SK-N-SH (cell line): ENCODE results near the gene SLC35A5. TPM values are rescaled to one million over a fixed set of nuclear protein-coding genes. Genes with fewer than 3 reads are reported as not detected.

ENCODE experiments used
- CTCF ChIA-PET: fragments of 300-600, 350-600 bp; formaldehyde crosslinking; extraction: SDS; loops from one replicate; lab custom pipeline; 2021; lab: Yijun Ruan, JAX
- POLR2A ChIA-PET: fragments of 350-600 bp; sonication (Branson Sonifier 250); formaldehyde crosslinking; extraction: SDS; loops from one replicate; lab custom pipeline; 2020; ENCODE audit warnings: antibody characterized with exemption, inconsistent platforms; lab: Yijun Ruan, JAX
- DNase-seq: peaks from one replicate; pipeline ENCODE4 v3.0.0; 2012
- H2AFZ ChIP-seq: fragments of 200-600 bp; sonication (generic); 2 replicates; pipeline ENCODE4 v1.8.1; 2016; ENCODE audit warnings: antibody characterized with exemption, mild to moderate bottlenecking, low read depth
- H3F3A ChIP-seq: fragments of 200-600 bp; sonication (generic); replicated peaks from 2 replicates; pipeline ENCODE3; 2016; ENCODE audit warnings: antibody characterized with exemption, mild to moderate bottlenecking; ENCODE audit not compliant: insufficient read depth
- H3K27ac ChIP-seq, 2 experiments: fragments of 200-500 bp in 1 of 2; fragments of 200-600 bp in 1 of 2; sonication (Bioruptor generic) in 1 of 2; sonication (generic), shearing (Covaris generic) in 1 of 2; 2 replicates each; pipeline versions ENCODE4 v1.5.1 to v1.6.1; 2014 to 2016; ENCODE audit warnings: low read depth in 2 of 2, inconsistent platforms in 1 of 2, low read length in 1 of 2, mild to moderate bottlenecking in 1 of 2, mixed read lengths in 1 of 2
- H3K27me3 ChIP-seq: fragments of 200-600 bp; sonication (generic), shearing (Covaris generic); 2 replicates; pipeline ENCODE4 v1.6.1; 2016; ENCODE audit warnings: mixed run types; ENCODE audit not compliant: insufficient read depth
- H3K36me3 ChIP-seq, 2 experiments: fragments of 200-500 bp in 1 of 2; fragments of 200-600 bp in 1 of 2; sonication (Bioruptor generic) in 1 of 2; sonication (generic) in 1 of 2; replicated peaks in 1 of 2; 2 replicates each; pipeline versions ENCODE3 to v1.5.1; 2014 to 2016; ENCODE audit warnings: low read length in 1 of 2, mild to moderate bottlenecking in 1 of 2; ENCODE audit not compliant: insufficient read depth in 2 of 2, control insufficient read depth in 1 of 2
- H3K4me1 ChIP-seq, 2 experiments: fragments of 200-500 bp in 1 of 2; fragments of 200-600 bp in 1 of 2; sonication (Bioruptor generic) in 1 of 2; sonication (generic), shearing (Covaris generic) in 1 of 2; 2 replicates each; pipeline versions ENCODE4 v1.5.1 to v1.6.1; 2014 to 2016; ENCODE audit warnings: low read depth in 1 of 2, low read length in 1 of 2, mixed run types in 1 of 2; ENCODE audit not compliant: insufficient read depth in 2 of 2, control insufficient read depth in 1 of 2
- H3K4me2 ChIP-seq: fragments of 200-600 bp; sonication (generic), shearing (Covaris generic); 2 replicates; pipeline ENCODE4 v1.6.1; 2017; ENCODE audit warnings: mixed run types
- H3K4me3 ChIP-seq, 2 experiments: fragments of 200-500 bp in 1 of 2; fragments of 200-600 bp in 1 of 2; sonication (Bioruptor generic) in 1 of 2; sonication (generic), shearing (Covaris generic) in 1 of 2; 2 replicates each; pipeline versions ENCODE4 v1.5.1 to v1.8.1; 2014 to 2016; ENCODE audit warnings: low read depth in 2 of 2, inconsistent platforms in 1 of 2, low read length in 1 of 2, mild to moderate bottlenecking in 1 of 2, mixed read lengths in 1 of 2, moderate library complexity in 1 of 2
- H3K79me2 ChIP-seq: fragments of 200-600 bp; sonication (generic); 2 replicates; pipeline ENCODE4 v1.8.1; 2017; ENCODE audit warnings: mild to moderate bottlenecking; ENCODE audit not compliant: insufficient read depth
- H3K9ac ChIP-seq: fragments of 200-600 bp; sonication (generic); 2 replicates; pipeline ENCODE4 v1.6.1; 2017; ENCODE audit warnings: mixed run types
- H3K9me2 ChIP-seq: fragments of 200-600 bp; sonication (generic); 2 replicates; pipeline ENCODE4 v1.6.1; 2017; ENCODE audit warnings: mixed run types
- H3K9me3 ChIP-seq: fragments of 200-600 bp; sonication (generic); 2 replicates; pipeline ENCODE4 v1.6.1; 2017; ENCODE audit warnings: mixed run types, mild to moderate bottlenecking, moderate library complexity
- H4K20me1 ChIP-seq: fragments of 200-600 bp; sonication (generic); 2 replicates; pipeline ENCODE4 v1.6.1; 2017; ENCODE audit warnings: mild to moderate bottlenecking, mixed run types; ENCODE audit not compliant: insufficient read depth
- ELF1 ChIP-seq: IDR thresholded peaks from 2 replicates; pipeline ENCODE4 v1.4.0; 2012
- EP300 ChIP-seq, 2 experiments: IDR thresholded peaks; 2 replicates each; pipeline versions ENCODE4 v1.4.0 to v1.6.1; 2012; ENCODE audit warnings: borderline replicate concordance in 1 of 2, low read depth in 1 of 2, low read length in 1 of 2
- EZH2phosphoT487 ChIP-seq: fragments of 200-600 bp; sonication (generic); IDR thresholded peaks from 2 replicates; pipeline ENCODE4 v1.6.1; 2017; ENCODE audit warnings: low read depth, mixed run types, mild to moderate bottlenecking, antibody characterized with exemption, moderate library complexity, borderline replicate concordance
- FOSL2 ChIP-seq: IDR thresholded peaks from 2 replicates; pipeline ENCODE4 v1.4.0; 2012; ENCODE audit warnings: low read depth, mild to moderate bottlenecking, moderate library complexity, borderline replicate concordance
- FOXM1 ChIP-seq: IDR thresholded peaks from 2 replicates; pipeline ENCODE4 v1.4.0; 2012; ENCODE audit warnings: low read depth, mild to moderate bottlenecking
- GATA2 ChIP-seq: sonication (generic); formaldehyde crosslinking; IDR thresholded peaks from 2 replicates; pipeline ENCODE4 v1.5.0; 2020; ENCODE audit warnings: mild to moderate bottlenecking, missing genetic modification reagents
- MAX ChIP-seq: IDR thresholded peaks from 2 replicates; pipeline ENCODE4 v1.4.0; 2012; ENCODE audit warnings: low read depth
- MXI1 ChIP-seq: IDR thresholded peaks from 2 replicates; pipeline ENCODE4 v1.6.1; 2012; ENCODE audit warnings: mild to moderate bottlenecking, low read depth, low read length, improper control_type of control experiment
- NFIC ChIP-seq: IDR thresholded peaks from 2 replicates; pipeline ENCODE4 v1.4.0; 2012; ENCODE audit warnings: borderline replicate concordance
- PBX3 ChIP-seq: IDR thresholded peaks from 2 replicates; pipeline ENCODE4; 2012
- REST ChIP-seq: IDR thresholded peaks from 2 replicates; pipeline ENCODE4 v1.6.1; 2012; ENCODE audit warnings: mild to moderate bottlenecking, low read depth, low read length, moderate library complexity
- SIN3A ChIP-seq: IDR thresholded peaks from 2 replicates; pipeline ENCODE4 v1.6.1; 2012; ENCODE audit warnings: low read depth, mild to moderate bottlenecking, low read length, moderate library complexity, borderline replicate concordance
- USF2 ChIP-seq: fragments of 150-350 bp; IDR thresholded peaks from 2 replicates; pipeline ENCODE4 v1.6.1; 2017; ENCODE audit warnings: antibody characterized with exemption, low read length, low read depth, borderline replicate concordance
- WGBS: methylation state at CpG from one replicate; pipeline ENCODE4 v1.1.6; 2017; ENCODE audit warnings: low lambda C conversion rate; 5-methylcytosine and 5-hydroxymethylcytosine counted together
- polyA plus RNA-seq, 3 experiments: library from polyadenylated mRNA; depleted of rRNA; stranded (reverse); fragments of >200 nt; gene quantifications; 2 replicates each; pipeline ENCODE4 v1.2.3, GENCODE V29; 2012
- TF ChIP-seq, protein P1 (sequence below): IDR thresholded peaks from 2 replicates; pipeline ENCODE4 v1.4.0; 2012; ENCODE audit warnings: low read depth, borderline replicate concordance
- TF ChIP-seq, protein P2 (sequence below): IDR thresholded peaks from 2 replicates; pipeline ENCODE4 v1.4.0; 2012; ENCODE audit warnings: low read depth, borderline replicate concordance

SLC35A5 gene
- polyA plus RNA-seq, 1 of the 3 experiments (the other 2 are of a cell fraction), result 16.0 TPM

- peaks cover 11% of the 10 kb centered on the region for H3F3A ChIP-seq
- H3K9me3 ChIP-seq, result no peaks in the 10 kb centered on the region
- no peak overlapping the region for H3K27ac ChIP-seq
- no peaks in the 10 kb centered on the region for H3K27me3 ChIP-seq
- DNase-seq, result no peak
- peaks cover 9 to 20% of the 10 kb centered on the region in 2 experiments for H3K36me3 ChIP-seq
- no peaks in the 10 kb centered on the region for H3K79me2 ChIP-seq
- H3K4me1 ChIP-seq, result no peaks in the 10 kb centered on the region; a peak in 1 of 4 replicates
- 97% methylated on average over 2 of the region's 2 CpGs for WGBS
- POLR2A ChIA-PET, result no interaction called here
- no peak overlapping the region for H2AFZ ChIP-seq
- H3K9ac ChIP-seq, result no peak overlapping the region
- no peak overlapping the region for H3K4me3 ChIP-seq
- no peak for TF ChIP-seq SIN3A
- TF ChIP-seq, protein P1, sequence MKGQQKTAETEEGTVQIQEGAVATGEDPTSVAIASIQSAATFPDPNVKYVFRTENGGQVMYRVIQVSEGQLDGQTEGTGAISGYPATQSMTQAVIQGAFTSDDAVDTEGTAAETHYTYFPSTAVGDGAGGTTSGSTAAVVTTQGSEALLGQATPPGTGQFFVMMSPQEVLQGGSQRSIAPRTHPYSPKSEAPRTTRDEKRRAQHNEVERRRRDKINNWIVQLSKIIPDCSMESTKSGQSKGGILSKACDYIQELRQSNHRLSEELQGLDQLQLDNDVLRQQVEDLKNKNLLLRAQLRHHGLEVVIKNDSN, result no peak
- TF ChIP-seq, protein P2, sequence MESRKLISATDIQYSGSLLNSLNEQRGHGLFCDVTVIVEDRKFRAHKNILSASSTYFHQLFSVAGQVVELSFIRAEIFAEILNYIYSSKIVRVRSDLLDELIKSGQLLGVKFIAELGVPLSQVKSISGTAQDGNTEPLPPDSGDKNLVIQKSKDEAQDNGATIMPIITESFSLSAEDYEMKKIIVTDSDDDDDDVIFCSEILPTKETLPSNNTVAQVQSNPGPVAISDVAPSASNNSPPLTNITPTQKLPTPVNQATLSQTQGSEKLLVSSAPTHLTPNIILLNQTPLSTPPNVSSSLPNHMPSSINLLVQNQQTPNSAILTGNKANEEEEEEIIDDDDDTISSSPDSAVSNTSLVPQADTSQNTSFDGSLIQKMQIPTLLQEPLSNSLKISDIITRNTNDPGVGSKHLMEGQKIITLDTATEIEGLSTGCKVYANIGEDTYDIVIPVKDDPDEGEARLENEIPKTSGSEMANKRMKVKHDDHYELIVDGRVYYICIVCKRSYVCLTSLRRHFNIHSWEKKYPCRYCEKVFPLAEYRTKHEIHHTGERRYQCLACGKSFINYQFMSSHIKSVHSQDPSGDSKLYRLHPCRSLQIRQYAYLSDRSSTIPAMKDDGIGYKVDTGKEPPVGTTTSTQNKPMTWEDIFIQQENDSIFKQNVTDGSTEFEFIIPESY, result no peak
- no peak for TF ChIP-seq GATA2 (CRISPR knock-in tag)
- TF ChIP-seq NFIC, result no peak
- TF ChIP-seq EZH2phosphoT487, result no peak
- TF ChIP-seq PBX3, result no peak
- TF ChIP-seq FOSL2, result no peak
- TF ChIP-seq, all 33 proteins: peak for 0
- H3K9me2 ChIP-seq, result no peaks in the 10 kb centered on the region
- H3K4me2 ChIP-seq, result no peak overlapping the region
- no peaks in the 10 kb centered on the region for H4K20me1 ChIP-seq
- CTCF ChIA-PET, result interaction anchor here (1.0 to 2.8 kb wide), 2 partner anchors 12 to 301 kb away, joined by 3 to 13 read pairs; no protein-coding TSS in a partner anchor
Observed at GRCh38 chr3:112594856-112595255, 33.0 kb downstream of the SLC35A5 start.

- Histone ChIP-seq H4K20me1 (no peaks in the 10 kb centered on the region), H3F3A (peaks cover 11% of the 10 kb centered on the region), H3K79me2 (no peaks in the 10 kb centered on the region), H3K36me3 (peaks cover 12 to 40% of the 10 kb centered on the region in 2 experiments), H3K27me3 (no peaks in the 10 kb centered on the region), H3K9ac (no peak overlapping the region), H3K4me3 (no peak overlapping the region), H3K9me3 (no peaks in the 10 kb centered on the region), H3K4me1 (no peaks in the 10 kb centered on the region; a peak in 1 of 4 replicates), H3K9me2 (no peaks in the 10 kb centered on the region), H3K4me2 (no peak overlapping the region), H3K27ac (no peak overlapping the region), H2AFZ (no peak overlapping the region)
- ChIA-PET POLR2A (no interaction called here), CTCF (interaction anchor here (1.2 to 2.2 kb wide), 2 partner anchors 16 to 30 kb away, joined by 3 to 7 read pairs; no protein-coding TSS in a partner anchor)
- 95% methylated on average over 2 of the region's 2 CpGs for WGBS
- DNase-seq, result no peak
- TF ChIP-seq MXI1 (no peak), REST (no peak), EP300 (IDR thresholded peaks at IDR 0.05; ENCODE audit: borderline replicate concordance in 1 of 2, low read depth in 1 of 2, low read length in 1 of 2) (no peak), USF2 (no peak), ELF1 (no peak), EZH2phosphoT487 (no peak), MAX (no peak), FOXM1 (no peak), NFIC (no peak), SIN3A (no peak)
- TF ChIP-seq, protein P2, result no peak
Observed at GRCh38 chr3:112597945-112598344, 36.1 kb downstream of the SLC35A5 start.
